Activated T-cell treated with anti-CD3 and anti-CD28 coated beads for 48 hours (primary cell): ENCODE results near the gene TP53I11.
A peak's percentile ranks its signal among the peaks of the same experiment; 100 is the strongest.

Experiments
- DNase-seq: peaks from one replicate; pipeline ENCODE4 v3.0.0-alpha.2; 2020; ENCODE audit warnings: low read depth

The TP53I11 gene

DNA sequence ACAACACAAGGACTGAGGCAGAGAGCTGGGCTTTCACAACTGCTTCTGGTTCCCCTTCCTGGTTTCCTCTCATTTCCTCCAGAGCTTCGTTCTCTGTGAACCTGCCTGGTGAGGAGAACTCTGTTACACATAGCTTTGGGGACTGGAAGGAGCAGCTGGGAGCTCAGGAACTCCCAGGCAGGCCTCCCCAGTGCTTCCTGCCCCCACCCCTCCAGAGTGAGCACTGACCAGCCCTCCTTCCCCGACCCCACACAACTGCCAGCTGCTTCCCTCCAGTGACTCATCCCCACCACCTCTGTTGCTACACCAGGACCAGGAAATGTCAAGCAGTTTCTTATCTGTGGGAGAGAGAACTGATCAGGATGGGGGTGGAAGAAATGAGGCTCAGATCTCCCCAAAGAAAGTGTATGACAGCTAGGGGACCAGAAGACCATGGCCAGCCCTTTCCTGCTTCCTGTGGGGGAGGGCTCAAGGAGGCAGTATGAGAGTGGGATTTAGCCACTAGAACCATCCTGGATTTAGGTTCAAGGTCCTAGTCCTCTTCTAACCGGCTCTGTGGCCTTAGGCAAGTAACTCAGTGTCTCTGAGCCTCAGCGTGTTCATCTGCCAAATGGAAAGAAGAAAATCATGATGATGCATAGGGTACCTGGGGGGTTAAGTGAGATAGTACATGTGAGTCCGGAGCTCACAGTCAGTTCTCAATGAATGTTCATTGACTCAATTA lies 4.5 kb upstream of the TP53I11 start:
- no peak for DNase-seq

DNA sequence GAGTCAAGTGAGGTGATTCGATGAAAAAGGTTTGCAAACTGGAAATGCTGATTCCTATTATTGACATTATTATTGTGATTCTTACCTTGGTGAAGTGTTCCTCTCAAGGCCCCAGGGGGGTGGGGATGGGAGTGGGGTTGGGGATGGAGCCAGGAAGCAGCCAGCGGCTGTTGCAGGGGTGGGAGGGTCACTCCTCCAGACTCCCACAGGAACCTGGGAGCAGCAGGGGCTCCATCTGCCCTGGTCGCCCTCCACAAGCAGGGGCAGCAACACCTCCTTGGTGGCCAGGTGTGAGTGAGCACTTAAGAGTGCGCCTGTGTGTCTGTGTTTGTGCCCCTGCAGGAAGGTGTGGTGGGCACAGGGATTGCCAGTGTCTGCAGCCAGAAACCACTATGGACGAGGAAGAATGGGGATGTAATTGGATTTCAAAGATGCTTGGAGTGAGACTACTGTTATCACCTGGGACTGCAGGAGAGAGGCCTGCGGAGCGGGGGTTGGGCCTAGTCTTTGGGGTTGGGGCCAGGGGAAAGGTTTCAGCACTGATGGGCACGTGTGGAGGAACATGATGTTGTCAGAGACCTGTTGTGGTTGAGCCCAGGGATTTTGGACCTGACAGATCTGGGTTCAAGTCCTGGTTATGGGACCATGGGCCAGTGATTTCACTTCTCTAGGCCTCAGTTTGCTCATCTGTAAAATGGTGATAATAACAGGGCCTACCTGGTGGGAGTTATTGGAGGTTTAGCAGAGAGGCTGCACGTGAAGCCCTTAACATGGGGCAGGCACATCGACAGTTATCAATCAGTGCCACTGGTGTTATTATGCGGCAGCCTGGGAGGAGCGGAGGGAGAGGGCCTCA lies 3.6 kb upstream of the TP53I11 start:
- DNase-seq = no peak

- no peak for DNase-seq
Measured at GRCh38 chr11:44952500-44953260, 2.0 kb upstream of the TP53I11 start.

DNA sequence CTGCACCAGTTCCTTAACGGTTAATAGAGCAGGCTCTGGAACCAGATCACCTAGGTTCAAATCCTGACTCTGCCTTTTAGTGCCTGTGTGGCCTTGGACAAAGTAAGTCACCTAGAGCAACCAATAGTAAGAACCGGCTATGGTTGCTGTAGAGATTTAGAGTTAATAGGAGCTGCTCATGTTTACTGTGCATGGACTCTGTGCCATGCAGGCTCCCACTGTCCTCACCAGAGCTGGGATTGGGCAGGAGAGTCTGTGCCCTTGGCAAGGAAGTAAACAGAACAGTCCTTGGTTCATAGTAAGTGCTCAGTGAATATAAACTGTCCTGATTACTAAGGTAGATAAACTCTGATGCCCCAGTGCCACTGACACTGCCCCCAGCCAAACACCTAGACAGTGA lies 1.4 kb upstream of the TP53I11 start:
- DNase-seq = no peak

DNA sequence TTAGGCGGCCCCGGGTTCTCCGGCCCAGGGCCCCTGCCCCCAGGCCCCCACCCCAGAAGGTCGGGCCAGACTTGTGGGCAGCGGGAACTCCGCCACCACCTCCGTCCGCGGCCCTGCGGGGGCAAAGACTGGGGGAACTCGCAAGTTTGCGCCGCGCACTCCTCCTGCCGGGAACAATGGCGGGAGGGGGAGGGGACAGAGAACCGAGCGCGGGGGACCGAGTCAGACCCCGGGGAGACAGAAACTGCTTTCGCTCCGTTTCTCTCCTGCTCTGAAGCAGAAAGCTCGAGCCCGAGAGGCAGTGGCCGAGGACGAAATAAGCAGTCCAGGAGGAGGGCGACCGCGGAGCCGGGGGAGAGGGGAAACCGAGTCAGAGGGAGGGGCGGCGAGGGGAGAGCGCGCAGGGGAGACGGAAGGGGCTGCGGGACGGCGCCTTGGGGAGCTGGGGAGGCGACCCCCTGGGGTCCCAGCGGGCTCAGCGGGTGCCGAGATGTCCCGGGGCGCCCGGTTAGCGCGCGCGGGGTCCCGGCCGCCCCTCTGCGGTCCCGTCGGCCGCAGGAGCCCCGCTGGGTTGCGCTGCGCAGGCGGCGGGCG lies 555 bp downstream of the TP53I11 start:
- DNase-seq = no peak

GRCh38 chr11:44949160-44950030 lies 1.3 kb downstream of the TP53I11 start:
- DNase-seq = no peak

DNA sequence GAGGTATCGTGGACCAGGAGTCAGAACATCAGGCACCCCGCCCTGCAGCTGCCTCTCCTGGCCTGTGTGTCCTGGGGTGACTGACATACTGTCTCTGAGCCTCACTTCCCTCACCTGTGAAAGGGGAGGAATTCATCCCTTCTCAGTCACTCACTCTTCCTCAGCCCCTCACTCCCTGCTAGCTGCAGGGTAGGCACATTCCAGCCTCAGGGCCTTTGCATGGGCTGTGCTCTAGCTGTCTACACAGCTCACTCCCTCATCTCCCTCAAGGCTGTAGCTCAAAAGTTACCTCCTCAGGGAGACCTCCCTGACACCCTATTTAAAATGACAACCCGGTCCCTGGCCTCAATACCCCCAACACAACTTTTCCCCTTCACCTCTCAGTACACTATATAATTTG lies 2.5 kb downstream of the TP53I11 start:
- DNase-seq = no peak

- no peak for DNase-seq
Measured at GRCh38 chr11:44947114-44947513, 3.6 kb downstream of the TP53I11 start.

- no peak for DNase-seq
Measured at GRCh38 chr11:44946263-44946662, 4.4 kb downstream of the TP53I11 start.

- DNase-seq = no peak
Measured at GRCh38 chr11:44945666-44946065, 5.0 kb downstream of the TP53I11 start.

DNA sequence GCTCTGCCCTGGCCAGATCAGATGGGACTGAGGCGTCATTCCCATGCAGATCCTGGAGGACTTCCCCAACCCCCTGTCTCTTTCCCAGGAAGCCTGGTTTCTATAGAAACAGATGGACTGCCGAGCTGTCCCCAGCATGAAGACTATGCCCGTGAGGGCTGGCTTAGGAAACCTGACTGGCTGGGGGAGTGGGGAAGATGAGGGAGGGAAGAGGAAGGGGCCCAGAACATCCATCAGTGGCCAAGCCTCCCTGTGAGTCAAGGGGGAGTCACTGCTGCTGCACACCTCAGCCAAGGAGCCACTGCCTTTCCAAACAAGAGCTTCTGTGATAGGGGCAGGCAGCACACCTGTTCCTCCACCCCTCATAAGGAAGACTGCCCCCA lies 5.8 kb downstream of the TP53I11 start:
- no peak for DNase-seq

DNA sequence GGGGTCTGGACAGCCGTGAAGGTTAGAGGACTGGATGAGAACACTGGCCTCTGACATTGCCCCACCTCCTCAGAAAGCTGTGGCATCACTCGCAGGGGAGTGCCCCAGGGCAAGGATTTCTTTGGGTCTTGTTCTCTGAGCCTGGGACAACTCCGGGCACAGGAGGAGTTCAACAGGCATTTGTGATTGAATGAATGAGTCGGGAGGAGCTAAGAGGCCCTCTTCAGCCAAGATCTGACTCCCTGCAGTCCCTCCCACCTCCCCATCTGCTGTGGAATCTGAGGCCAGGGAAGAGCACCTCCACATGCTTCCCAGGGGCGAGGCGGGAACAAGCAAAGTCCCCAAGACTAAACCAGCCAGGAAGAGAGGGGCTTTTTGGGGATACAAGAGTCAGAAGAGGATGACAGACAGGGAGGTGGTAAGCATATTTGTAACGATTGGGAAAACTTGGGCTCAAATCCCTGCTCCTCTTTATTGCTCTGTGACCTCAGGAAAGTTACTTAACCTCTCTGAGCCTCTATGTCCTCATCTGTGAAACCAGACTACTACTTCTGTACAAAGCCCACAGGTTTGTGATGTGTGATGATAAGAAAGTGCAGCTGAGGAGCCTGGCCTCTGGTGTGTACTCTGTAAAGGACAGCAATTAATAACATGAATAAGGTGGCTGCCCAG lies 6.4 kb downstream of the TP53I11 start:
- DNase-seq = no peak

- no peak for DNase-seq
Measured at GRCh38 chr11:44943696-44944095, 7.0 kb downstream of the TP53I11 start.

DNA sequence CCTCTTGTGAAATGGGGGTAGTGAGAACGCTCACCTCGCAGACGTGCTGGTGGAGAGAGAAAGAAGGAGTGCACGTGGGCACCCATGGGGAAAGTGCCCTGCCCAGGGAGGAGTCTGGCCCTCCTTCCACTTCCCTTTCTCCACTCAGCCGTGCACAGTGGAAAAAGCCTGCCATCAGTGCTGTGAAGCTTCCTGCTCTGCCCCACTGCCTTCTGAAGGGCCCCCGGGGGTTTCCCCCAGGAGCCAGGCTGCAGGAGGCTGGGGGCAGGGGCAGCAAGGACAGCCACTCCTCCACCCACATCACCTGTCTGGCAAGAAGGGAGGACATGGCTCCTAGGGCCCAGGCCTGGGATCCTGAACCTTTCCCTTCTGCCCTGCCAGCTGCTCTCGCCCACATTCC lies 7.6 kb downstream of the TP53I11 start:
- peak; percentile 18 for DNase-seq

- DNase-seq = no peak
Measured at GRCh38 chr11:44942029-44942955, 8.4 kb downstream of the TP53I11 start.

DNA sequence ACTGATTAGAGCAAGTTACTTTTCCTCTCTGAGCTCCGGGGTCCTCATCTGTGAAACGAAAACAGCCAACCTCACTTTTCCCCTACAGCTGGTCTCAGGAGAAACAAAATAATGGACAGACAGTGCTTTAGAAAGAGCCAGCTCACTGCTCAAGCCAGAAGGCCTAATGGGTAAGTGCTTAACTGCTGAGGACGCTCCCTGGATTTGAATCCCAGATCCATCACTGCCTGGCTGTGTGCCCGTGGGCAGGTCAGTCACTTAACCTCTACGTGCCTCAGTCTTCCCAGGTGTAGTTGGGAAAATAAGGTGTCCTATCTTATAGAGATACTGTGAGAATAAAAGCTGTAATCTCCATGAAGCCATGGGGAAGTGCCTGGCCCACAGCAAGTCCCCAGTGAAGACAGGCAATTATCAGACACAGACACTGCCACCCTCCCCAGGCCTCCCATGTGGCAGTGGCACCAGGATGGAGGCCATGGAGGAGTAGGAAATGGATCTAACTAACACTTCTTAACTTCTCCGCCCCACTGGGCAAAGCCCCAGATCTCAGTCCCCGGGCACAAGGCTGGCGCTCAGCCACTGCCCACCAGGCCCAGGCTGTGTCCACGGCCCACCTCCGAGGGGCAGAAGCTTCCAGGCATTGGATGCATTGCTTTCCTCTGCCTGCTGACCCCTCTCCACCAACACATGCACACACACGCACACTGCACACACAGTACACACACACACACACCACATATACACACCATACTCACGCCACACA lies 9.2 kb downstream of the TP53I11 start:
- DNase-seq = no peak

GRCh38 chr11:44940835-44941234 lies 9.8 kb downstream of the TP53I11 start:
- DNase-seq = no peak

- DNase-seq = no peak
Measured at GRCh38 chr11:44940404-44940803, 10.3 kb downstream of the TP53I11 start.
